ENCODE results near the gene PTPRD.

The PTPRD gene

GRCh38 chr9:8632493-8632892 is 1980.3 kb downstream of the PTPRD start:
- DNase-seq (ENCODE audit: extremely low spot score): no peak
- TF ChIP-seq, protein P1, sequence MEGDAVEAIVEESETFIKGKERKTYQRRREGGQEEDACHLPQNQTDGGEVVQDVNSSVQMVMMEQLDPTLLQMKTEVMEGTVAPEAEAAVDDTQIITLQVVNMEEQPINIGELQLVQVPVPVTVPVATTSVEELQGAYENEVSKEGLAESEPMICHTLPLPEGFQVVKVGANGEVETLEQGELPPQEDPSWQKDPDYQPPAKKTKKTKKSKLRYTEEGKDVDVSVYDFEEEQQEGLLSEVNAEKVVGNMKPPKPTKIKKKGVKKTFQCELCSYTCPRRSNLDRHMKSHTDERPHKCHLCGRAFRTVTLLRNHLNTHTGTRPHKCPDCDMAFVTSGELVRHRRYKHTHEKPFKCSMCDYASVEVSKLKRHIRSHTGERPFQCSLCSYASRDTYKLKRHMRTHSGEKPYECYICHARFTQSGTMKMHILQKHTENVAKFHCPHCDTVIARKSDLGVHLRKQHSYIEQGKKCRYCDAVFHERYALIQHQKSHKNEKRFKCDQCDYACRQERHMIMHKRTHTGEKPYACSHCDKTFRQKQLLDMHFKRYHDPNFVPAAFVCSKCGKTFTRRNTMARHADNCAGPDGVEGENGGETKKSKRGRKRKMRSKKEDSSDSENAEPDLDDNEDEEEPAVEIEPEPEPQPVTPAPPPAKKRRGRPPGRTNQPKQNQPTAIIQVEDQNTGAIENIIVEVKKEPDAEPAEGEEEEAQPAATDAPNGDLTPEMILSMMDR (IDR thresholded peaks at IDR 0.05; ENCODE audit: control extremely low read depth, extremely low read depth, low read depth, missing control alignments): no peak
- CTCF ChIA-PET: interaction anchor here (1.1 to 1.4 kb wide), 2 partner anchors 9 to 10 kb away, joined by 3 read pairs; no protein-coding TSS in a partner anchor
- POLR2A ChIA-PET: no interaction called here

GRCh38 chr9:8628791-8629190 is 1984.0 kb downstream of the PTPRD start:
- ChIA-PET POLR2A (no interaction called here), CTCF (no interaction called here)
- DNase-seq (ENCODE audit: extremely low spot score): no peak
- TF ChIP-seq, protein P1 (IDR thresholded peaks at IDR 0.05; ENCODE audit: control extremely low read depth, extremely low read depth, low read depth, missing control alignments): no peak

GRCh38 chr9:8627976-8628679 is 1984.7 kb downstream of the PTPRD start:
- DNase-seq (ENCODE audit: extremely low spot score): no peak
- ChIA-PET CTCF (no interaction called here), POLR2A (no interaction called here)
- TF ChIP-seq, protein P1 (IDR thresholded peaks at IDR 0.05; ENCODE audit: control extremely low read depth, extremely low read depth, low read depth, missing control alignments): no peak

GRCh38 chr9:8622871-8623270 is 1989.9 kb downstream of the PTPRD start:
- DNase-seq (ENCODE audit: extremely low spot score): no peak
- POLR2A ChIA-PET: no interaction called here
- CTCF ChIA-PET: interaction anchor here (1.0 to 1.4 kb wide), 2 partner anchors 10 to 15 kb away, joined by 3 read pairs; no protein-coding TSS in a partner anchor
- TF ChIP-seq, protein P1 (IDR thresholded peaks at IDR 0.05; ENCODE audit: control extremely low read depth, extremely low read depth, low read depth, missing control alignments): no peak

DNA sequence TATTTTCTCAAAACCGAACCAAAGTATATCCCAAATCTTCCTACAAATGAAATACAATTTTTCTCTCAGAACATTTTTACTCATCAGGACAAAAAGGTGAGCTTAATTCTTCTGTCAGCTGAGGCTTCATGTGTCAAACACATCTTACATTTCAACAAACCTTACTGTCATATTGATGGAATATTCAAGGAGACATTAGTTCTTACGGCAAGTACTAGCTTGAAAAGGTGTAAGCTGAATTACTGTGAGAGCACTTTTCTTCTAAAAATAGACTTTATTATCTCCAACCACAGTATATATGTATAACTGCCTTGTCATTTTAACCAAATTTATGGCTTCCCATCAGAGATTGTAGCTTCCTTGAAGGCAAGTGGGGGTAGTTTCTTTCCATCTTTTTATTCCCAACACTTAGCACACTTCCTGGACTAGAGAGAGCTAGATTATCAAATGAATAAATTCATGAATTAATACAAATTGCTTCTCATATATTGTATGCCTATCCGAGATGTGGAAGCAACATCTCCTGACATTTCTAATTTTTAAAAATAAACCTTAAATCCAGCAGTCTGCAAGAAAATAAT is 1990.5 kb downstream of the PTPRD start:
- DNase-seq (ENCODE audit: extremely low spot score): no peak
- ChIA-PET CTCF (interaction anchor here (1.0 to 1.4 kb wide), 2 partner anchors 11 to 15 kb away, joined by 3 read pairs; no protein-coding TSS in a partner anchor), POLR2A (no interaction called here)
- TF ChIP-seq, protein P1 (IDR thresholded peaks at IDR 0.05; ENCODE audit: control extremely low read depth, extremely low read depth, low read depth, missing control alignments): no peak

DNA sequence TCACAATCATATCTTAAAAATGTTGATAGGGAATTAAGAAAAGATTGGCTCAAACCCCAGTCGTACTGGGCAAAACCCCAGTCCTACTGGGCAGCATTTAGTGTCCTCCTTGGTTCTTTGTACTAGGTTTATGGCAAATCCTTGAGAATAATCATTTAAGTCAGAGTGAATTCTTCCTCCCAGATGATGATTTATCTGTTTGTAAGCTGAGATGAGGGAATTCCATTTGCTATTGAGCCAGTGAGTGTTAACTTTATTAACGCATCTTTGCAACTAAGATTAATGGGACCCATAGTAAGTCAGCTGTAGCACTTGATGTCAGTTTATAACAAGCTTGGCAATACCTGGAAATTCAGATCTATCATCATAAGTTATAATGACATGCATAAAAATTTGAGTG is 1991.4 kb downstream of the PTPRD start:
- POLR2A ChIA-PET: no interaction called here
- TF ChIP-seq, protein P1 (IDR thresholded peaks at IDR 0.05; ENCODE audit: control extremely low read depth, extremely low read depth, low read depth, missing control alignments): no peak
- DNase-seq (ENCODE audit: extremely low spot score): no peak
- CTCF ChIA-PET: interaction anchor here (1.5 kb wide), 1 partner anchor 9 kb away, joined by 4 read pairs; no protein-coding TSS in a partner anchor
